IMR-90 (cell line): ENCODE measurements around the gene DOCK2. TPM values are rescaled to one million over a fixed set of nuclear protein-coding genes. Genes with fewer than 3 reads are reported as not detected.

Experiments used
- ATAC-seq: fragments of 200-7000 bp; cut with Tn5 transposase; 2 replicates; pipeline ENCODE4 v1.9.1; 2020; ENCODE audit warnings: low read depth, mild to moderate bottlenecking, moderate library complexity
- BruUV-seq: library from RNA; stranded (reverse); fragments of 400-500 nt; replicated peaks from 2 replicates; lab custom pipeline; 2021; lab: Mats Ljungman, UMichigan
- CTCF ChIA-PET: fragments of 300-600 bp; formaldehyde crosslinking; extraction: SDS; loops from one replicate; lab custom pipeline; 2021; ENCODE audit warnings: antibody characterized with exemption; lab: Yijun Ruan, JAX
- POLR2A ChIA-PET: fragments of 300-600 bp; sonication (Branson Sonifier 250); formaldehyde crosslinking; loops from one replicate; lab custom pipeline; 2022; ENCODE audit warnings: antibody characterized with exemption; ENCODE audit not compliant: unreplicated experiment; lab: Charles Lee
- DNase-seq: peaks from one replicate; pipeline ENCODE4 v3.0.0; 2013
- H2AFZ ChIP-seq: replicated peaks from 2 replicates; pipeline ENCODE3; 2013; ENCODE audit warnings: low read length, mild to moderate bottlenecking; ENCODE audit not compliant: poor library complexity
- H2AK5ac ChIP-seq: 2 replicates; pipeline ENCODE4 v1.6.1; 2013; ENCODE audit warnings: low read depth, low read length, inconsistent platforms
- H2AK9ac ChIP-seq: replicated peaks from 2 replicates; pipeline ENCODE3; 2013; ENCODE audit warnings: mild to moderate bottlenecking, low read depth, low read length, moderate library complexity; ENCODE audit not compliant: poor library complexity
- H2BK120ac ChIP-seq: 2 replicates; pipeline ENCODE4 v1.6.1; 2013; ENCODE audit warnings: low read depth, low read length, inconsistent platforms
- H2BK15ac ChIP-seq: 3 replicates; pipeline ENCODE4 v1.6.1; 2013; ENCODE audit warnings: low read depth, low read length, inconsistent platforms
- H2BK20ac ChIP-seq: 2 replicates; pipeline ENCODE4 v1.6.1; 2013; ENCODE audit warnings: low read depth, mild to moderate bottlenecking, inconsistent platforms, low read length, moderate library complexity
- H2BK5ac ChIP-seq: 2 replicates; pipeline ENCODE4 v1.6.1; 2013; ENCODE audit warnings: mild to moderate bottlenecking, low read depth, low read length, inconsistent platforms; ENCODE audit not compliant: poor library complexity, severe bottlenecking
- H3K14ac ChIP-seq: replicated peaks from 2 replicates; pipeline ENCODE4 v1.6.1; 2013; ENCODE audit warnings: low read depth, low read length, inconsistent platforms
- H3K18ac ChIP-seq: 2 replicates; pipeline ENCODE4 v1.6.1; 2013; ENCODE audit warnings: low read depth, low read length, control low read depth
- H3K23ac ChIP-seq: 2 replicates; pipeline ENCODE4 v1.6.1; 2013; ENCODE audit warnings: low read depth, low read length, inconsistent platforms
- H3K27ac ChIP-seq: 2 replicates; pipeline ENCODE4 v1.5.1; 2013; ENCODE audit warnings: mild to moderate bottlenecking, control low read depth, low read length; ENCODE audit not compliant: insufficient read depth
- H3K27me3 ChIP-seq: 2 replicates; pipeline ENCODE4 v1.6.1; 2013; ENCODE audit warnings: low read length; ENCODE audit not compliant: control insufficient read depth, insufficient read depth
- H3K36me3 ChIP-seq: 2 replicates; pipeline ENCODE4 v1.6.1; 2013; ENCODE audit warnings: low read length, mixed read lengths; ENCODE audit not compliant: control insufficient read depth, insufficient read depth
- H3K4ac ChIP-seq: 2 replicates; pipeline ENCODE4 v1.6.1; 2013; ENCODE audit warnings: low read depth, low read length, inconsistent platforms
- H3K4me1 ChIP-seq: 2 replicates; pipeline ENCODE4 v1.6.1; 2013; ENCODE audit warnings: low read length, mixed read lengths; ENCODE audit not compliant: control insufficient read depth, insufficient read depth
- H3K4me2 ChIP-seq: 2 replicates; pipeline ENCODE4 v1.6.1; 2013; ENCODE audit warnings: low read depth, mild to moderate bottlenecking, control low read depth, low read length, moderate library complexity
- H3K4me3 ChIP-seq: 2 replicates; pipeline ENCODE4 v1.5.1; 2013; ENCODE audit warnings: low read depth, mild to moderate bottlenecking, control low read depth, low read length, moderate library complexity; ENCODE audit not compliant: insufficient read depth
- H3K56ac ChIP-seq: 2 replicates; pipeline ENCODE4 v1.6.1; 2013; ENCODE audit warnings: low read length, inconsistent platforms; ENCODE audit not compliant: insufficient read depth; ENCODE audit errors: extremely low read depth
- H3K79me1 ChIP-seq, 2 experiments: 2 replicates each; pipeline ENCODE4 v1.6.1; 2013; ENCODE audit warnings: low read length in 2 of 2, inconsistent platforms in 1 of 2, low read depth in 1 of 2
- H3K9ac ChIP-seq: 2 replicates; pipeline ENCODE4 v1.6.1; 2013; ENCODE audit warnings: low read depth, low read length, control low read depth
- H3K9me1 ChIP-seq: 2 replicates; pipeline ENCODE4 v1.6.1; 2013; ENCODE audit warnings: low read length, inconsistent platforms; ENCODE audit not compliant: insufficient read depth
- H3K9me3 ChIP-seq: 2 replicates; pipeline ENCODE4 v1.6.1; 2013; ENCODE audit warnings: low read length; ENCODE audit not compliant: control insufficient read depth, insufficient read depth
- H4K20me1 ChIP-seq: 2 replicates; pipeline ENCODE4 v1.6.1; 2013; ENCODE audit warnings: low read length, inconsistent platforms; ENCODE audit not compliant: insufficient read depth
- H4K5ac ChIP-seq: 2 replicates; pipeline ENCODE4 v1.6.1; 2013; ENCODE audit warnings: mild to moderate bottlenecking, low read depth, low read length, control low read depth
- H4K8ac ChIP-seq, 2 experiments: 2 replicates each; pipeline ENCODE4 v1.6.1; 2013; ENCODE audit warnings: low read depth in 2 of 2, low read length in 2 of 2, control low read depth in 1 of 2, inconsistent platforms in 1 of 2
- H4K91ac ChIP-seq: 2 replicates; pipeline ENCODE4 v1.6.1; 2013; ENCODE audit warnings: low read depth, low read length, inconsistent platforms; ENCODE audit not compliant: insufficient read depth
- BHLHE40 ChIP-seq: fragments of 150-350 bp; IDR thresholded peaks from 2 replicates; pipeline ENCODE4 v1.6.1; 2016; ENCODE audit warnings: mild to moderate bottlenecking, low read depth, low read length
- CEBPB ChIP-seq: IDR thresholded peaks from 2 replicates; pipeline ENCODE4 v1.6.1; 2012; ENCODE audit warnings: low read depth, low read length, improper control_type of control experiment
- CHD1 ChIP-seq: IDR thresholded peaks from 2 replicates; pipeline ENCODE4 v1.6.1; 2012; ENCODE audit warnings: low read depth, low read length, improper control_type of control experiment
- CTCF ChIP-seq: conservative IDR thresholded peaks from 2 replicates; pipeline ENCODE4 v1.5.1; 2012; ENCODE audit warnings: mild to moderate bottlenecking, low read depth, low read length, improper control_type of control experiment
- FOS ChIP-seq: fragments of 150-350 bp; IDR thresholded peaks from 2 replicates; pipeline ENCODE4 v1.6.1; 2016; ENCODE audit warnings: low read depth, low read length
- MAFK ChIP-seq: IDR thresholded peaks from 2 replicates; pipeline ENCODE4 v1.6.1; 2012; ENCODE audit warnings: low read depth, low read length, improper control_type of control experiment
- MAZ ChIP-seq: IDR thresholded peaks from 2 replicates; pipeline ENCODE4 v1.6.1; 2012; ENCODE audit warnings: low read depth, mild to moderate bottlenecking, low read length, improper control_type of control experiment, moderate library complexity, borderline replicate concordance
- RAD21 ChIP-seq: IDR thresholded peaks from 2 replicates; pipeline ENCODE4 v1.6.1; 2012; ENCODE audit warnings: low read length, improper control_type of control experiment
- RFX5 ChIP-seq: IDR thresholded peaks from 2 replicates; pipeline ENCODE4 v1.8.0; 2012; ENCODE audit warnings: low read depth, mild to moderate bottlenecking, low read length, moderate library complexity
- SMC3 ChIP-seq: fragments of 150-350 bp; IDR thresholded peaks from 2 replicates; pipeline ENCODE4 v1.6.1; 2016; ENCODE audit warnings: low read depth, mild to moderate bottlenecking, antibody characterized with exemption, low read length, moderate library complexity
- WGBS, 2 experiments: methylation state at CpG; one replicate each; pipeline versions ENCODE4 v1.1.5 to v1.1.7; 2013; ENCODE audit warnings: missing lambda C conversion rate in 2 of 2; ENCODE audit not compliant: insufficient read length in 1 of 2; ENCODE audit errors: extremely low coverage in 2 of 2; 5-methylcytosine and 5-hydroxymethylcytosine counted together
- dilution Hi-C: fragments of 300-500 bp; cut with HindIII; formaldehyde crosslinking; loops from one replicate; pipeline ENCODE4 v1.14.3; 2018; ENCODE audit warnings: low sequenced_read_pairs; ENCODE audit not compliant: unreplicated experiment
- in situ Hi-C: fragments of 300-500 bp; cut with MboI; formaldehyde crosslinking; loops from 3 replicates; pipeline ENCODE4 v1.14.3; 2019; ENCODE audit warnings: low sequenced_read_pairs, inconsistent platforms, mixed read lengths
- intact Hi-C: fragments of 100-400 bp; cut with micrococcal nuclease; formaldehyde crosslinking; loops from 2 replicates; pipeline ENCODE4 v1.10.0; 2022
- polyA plus RNA-seq, 3 experiments: library from polyadenylated mRNA; depleted of rRNA; stranded (reverse); fragments of >200 nt; gene quantifications; 2 replicates each; pipeline ENCODE4 v1.2.3, GENCODE V29; 2012; ENCODE audit warnings: low replicate concordance in 1 of 3
- total RNA-seq: library from RNA; depleted of rRNA; stranded (reverse); fragments of >200 nt; gene quantifications from 2 replicates; pipeline ENCODE4 v1.2.3, GENCODE V29; 2012
- TF ChIP-seq, protein P1 (sequence below): fragments of 150-350 bp; IDR thresholded peaks from 2 replicates; pipeline ENCODE4 v1.6.1; 2016; ENCODE audit warnings: low read depth, mild to moderate bottlenecking, low read length, moderate library complexity, borderline replicate concordance

Gene DOCK2
- total and polyA plus RNA-seq, 2 of the 4 experiments (the other 2 are of a cell fraction) = 0.72 to 3.0 TPM

GRCh38 chr5:169861934-169862333 is 224.9 kb downstream of the DOCK2 start:
- H3K79me1 ChIP-seq = no peaks in the 10 kb centered on the region; a peak in 1 of 4 replicates
- no peak overlapping the region for H3K27ac ChIP-seq
- no peaks in the 10 kb centered on the region for H3K9me3 ChIP-seq
- H3K18ac ChIP-seq = no peak overlapping the region
- H3K9ac ChIP-seq = no peak overlapping the region
- no peak overlapping the region for H2AK9ac ChIP-seq
- no peak overlapping the region for H4K91ac ChIP-seq
- no peak overlapping the region for H2BK15ac ChIP-seq
- H4K20me1 ChIP-seq = no peaks in the 10 kb centered on the region
- H2BK120ac ChIP-seq = no peak overlapping the region
- H3K27me3 ChIP-seq = no peaks in the 10 kb centered on the region
- ATAC-seq (peak; percentile 95), DNase-seq (peak; percentile 96)
- peaks cover 2% of the 10 kb centered on the region for H3K36me3 ChIP-seq
- no peak overlapping the region for H3K23ac ChIP-seq
- no peak overlapping the region for H3K4me2 ChIP-seq
- no peak overlapping the region for H2AFZ ChIP-seq
- H3K56ac ChIP-seq = no peak overlapping the region
- 0% methylated on average over 1 of the region's 2 CpGs; no CpG with 5 or more reads in 1 of the 2 experiments for WGBS, 2 experiments
- H4K5ac ChIP-seq = no peak overlapping the region
- no peak overlapping the region for H2BK5ac ChIP-seq
- no peak overlapping the region for H3K14ac ChIP-seq
- in situ Hi-C loops = no loop called here
- no peak overlapping the region for H4K8ac ChIP-seq
- POLR2A ChIA-PET = interaction anchor here (0.5 kb wide), 1 partner anchor 166 kb away, joined by 4 read pairs; no protein-coding TSS in a partner anchor
- no peak overlapping the region for H2BK20ac ChIP-seq
- CTCF ChIA-PET = no interaction called here
- no peak overlapping the region for H3K4ac ChIP-seq
- no peaks in the 10 kb centered on the region for H3K9me1 ChIP-seq
- H3K4me3 ChIP-seq = no peak overlapping the region
- BruUV-seq = no TSS peak
- dilution Hi-C loops = no loop called here
- H3K4me1 ChIP-seq = peaks cover 2% of the 10 kb centered on the region
- H2AK5ac ChIP-seq = no peak overlapping the region
- TF ChIP-seq BHLHE40 = peak; percentile 92
- TF ChIP-seq RAD21 = peak; percentile 4; the same call in 1 of the 2 replicates
- TF ChIP-seq CHD1 = no peak
- no peak for TF ChIP-seq MAZ
- TF ChIP-seq, protein P1, sequence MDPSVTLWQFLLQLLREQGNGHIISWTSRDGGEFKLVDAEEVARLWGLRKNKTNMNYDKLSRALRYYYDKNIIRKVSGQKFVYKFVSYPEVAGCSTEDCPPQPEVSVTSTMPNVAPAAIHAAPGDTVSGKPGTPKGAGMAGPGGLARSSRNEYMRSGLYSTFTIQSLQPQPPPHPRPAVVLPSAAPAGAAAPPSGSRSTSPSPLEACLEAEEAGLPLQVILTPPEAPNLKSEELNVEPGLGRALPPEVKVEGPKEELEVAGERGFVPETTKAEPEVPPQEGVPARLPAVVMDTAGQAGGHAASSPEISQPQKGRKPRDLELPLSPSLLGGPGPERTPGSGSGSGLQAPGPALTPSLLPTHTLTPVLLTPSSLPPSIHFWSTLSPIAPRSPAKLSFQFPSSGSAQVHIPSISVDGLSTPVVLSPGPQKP = no peak
- TF ChIP-seq CTCF = no peak
- TF ChIP-seq SMC3 = no peak
- no peak for TF ChIP-seq MAFK
- TF ChIP-seq RFX5 = no peak
- no peak for TF ChIP-seq CEBPB
- peak; percentile 75; the same call in 1 of the 2 replicates for TF ChIP-seq FOS
- intact Hi-C loops = loop anchor here (1.0 to 5.0 kb wide), 2 partner anchors 115 to 118 kb away; partner anchors contain the start of gene INSYN2B
